Activated T-helper 1 cell treated with Interleukin-2 at 50 U/mL for 16 hours (primary cell): ENCODE data around the gene SLC25A1.

Experiments used
- DNase-seq: peaks from one replicate; pipeline ENCODE4 v3.0.0-alpha.2; 2020; ENCODE audit warnings: low read depth

SLC25A1 gene

DNA sequence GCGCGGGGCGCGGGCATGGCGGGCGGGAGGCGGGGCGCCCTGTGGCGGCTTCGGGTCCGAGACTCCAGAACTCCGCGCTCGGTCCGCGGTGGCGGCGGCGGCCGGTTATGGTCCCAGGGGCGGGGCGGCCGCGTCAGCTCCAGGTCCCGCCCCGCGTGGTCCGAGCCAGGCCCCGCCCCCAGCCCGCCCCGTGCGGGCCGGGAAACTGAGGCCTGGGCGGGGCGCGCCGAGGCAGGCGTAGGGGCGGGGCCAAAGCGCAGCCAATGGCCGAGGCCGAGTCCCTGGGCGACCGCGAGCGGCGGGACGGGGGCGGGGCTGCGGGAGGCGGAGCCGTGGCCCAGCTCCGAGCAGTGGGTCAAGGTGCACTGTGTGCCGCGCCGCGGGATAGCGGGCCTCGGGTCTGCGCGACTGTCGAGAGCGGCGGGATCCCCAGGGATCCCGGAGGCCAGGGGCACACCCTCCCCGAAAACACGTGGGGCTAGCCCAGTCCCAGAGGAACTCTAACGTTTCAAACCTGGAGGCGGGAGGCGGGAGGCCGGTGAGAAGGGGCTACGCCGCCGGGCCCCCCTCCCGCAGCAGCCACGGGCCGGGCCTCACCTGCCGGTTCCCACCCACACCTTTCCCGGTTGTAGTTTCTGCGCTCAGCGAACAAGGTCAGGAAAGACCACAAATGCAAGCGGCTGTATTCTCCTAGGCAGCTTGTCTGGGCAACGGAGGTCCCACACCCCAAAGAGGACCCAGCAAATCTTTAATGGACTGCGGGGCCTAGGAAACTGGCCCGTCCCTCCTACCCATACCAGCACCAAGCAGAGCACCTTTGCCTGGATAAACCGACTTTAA lies at the start of gene SLC25A1:
TSS of gene SLC25A1 (minus strand) at position 80 of the 840 bp plus-strand sequence. CDS start at position 17, 63 bp downstream.
- peak; percentile 70 for DNase-seq

DNA sequence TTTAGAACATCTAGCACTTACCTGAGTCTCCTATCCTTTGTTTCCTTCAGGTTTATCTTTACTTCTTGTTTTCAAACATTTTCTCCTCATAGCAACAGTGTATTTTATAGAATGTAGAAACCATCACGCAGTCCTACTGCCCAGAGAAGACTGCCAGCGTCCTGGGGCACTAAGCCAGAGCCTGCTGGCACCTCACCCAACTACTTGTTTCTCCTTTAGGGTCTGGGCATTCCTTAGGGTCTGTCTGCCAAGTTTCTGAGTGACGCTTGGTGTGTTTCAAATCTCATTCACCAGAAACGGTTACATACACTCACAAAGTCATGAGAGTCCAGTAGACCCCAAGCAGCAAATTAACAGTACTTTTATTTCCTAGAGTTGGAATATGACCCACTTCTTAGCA lies 49.6 kb upstream of the SLC25A1 start:
- no peak for DNase-seq

DNA sequence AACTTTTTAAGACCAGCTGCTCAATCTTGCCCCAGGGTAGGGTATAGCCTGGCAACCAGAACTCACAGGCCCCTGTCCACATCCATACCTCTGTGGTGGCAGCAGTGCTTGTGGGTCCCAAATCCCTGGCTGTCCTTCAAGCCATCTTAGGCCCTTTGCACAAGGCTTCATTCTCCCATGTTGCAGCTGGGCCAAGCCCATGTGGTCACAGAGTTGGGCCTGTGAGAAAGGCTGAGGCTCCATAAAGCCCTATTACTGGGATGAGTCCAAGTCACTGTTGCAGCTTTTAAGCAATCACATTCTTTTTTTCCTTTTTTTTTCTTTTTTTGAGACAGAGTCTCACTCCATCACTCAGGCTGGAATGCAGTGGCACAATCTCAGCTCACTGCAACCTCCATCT lies 47.9 kb upstream of the SLC25A1 start:
- DNase-seq: no peak

DNA sequence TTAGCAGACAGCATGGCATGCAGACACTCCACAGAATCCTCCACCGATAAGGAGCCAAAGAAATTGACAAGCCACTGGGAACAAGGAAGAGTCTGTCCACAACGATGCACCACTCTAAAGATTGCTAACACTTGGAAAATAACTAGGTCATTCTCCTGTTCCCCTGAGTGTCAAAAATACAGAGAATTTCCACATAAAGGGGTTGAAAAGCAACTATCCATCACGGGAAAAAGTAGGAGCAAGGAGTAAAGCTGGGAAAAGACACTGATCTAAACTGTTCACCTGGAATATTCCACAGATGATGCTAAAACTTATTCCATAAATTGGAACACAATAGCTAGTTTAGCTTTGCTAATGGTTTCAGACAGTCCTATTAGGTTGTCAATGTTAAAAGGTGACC lies 47.0 kb upstream of the SLC25A1 start:
- DNase-seq: no peak

GRCh38 chr22:19224985-19225384 lies 46.4 kb upstream of the SLC25A1 start:
- no peak for DNase-seq

- no peak for DNase-seq
These were observed 46.0 kb upstream of the SLC25A1 start for GRCh38 chr22:19224557-19224956.

DNA sequence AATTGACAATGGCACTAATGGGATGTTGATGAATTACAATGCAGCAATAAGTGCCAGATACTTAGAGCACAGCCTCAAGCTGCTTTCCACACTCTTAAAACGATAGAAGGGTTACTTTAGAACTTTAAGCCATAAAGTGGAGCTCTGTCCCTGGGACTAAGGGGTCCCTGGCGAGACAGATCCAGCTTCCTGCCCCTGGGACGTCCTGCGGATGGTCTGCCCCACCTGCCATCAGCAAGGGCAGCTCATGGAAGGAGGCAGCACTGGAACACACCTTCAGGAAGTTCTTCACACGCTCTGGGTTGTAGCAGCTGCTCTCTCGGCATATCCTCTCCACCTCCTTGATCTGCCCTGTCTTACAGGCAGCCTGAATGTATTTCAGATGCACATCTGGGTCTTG lies 45.1 kb upstream of the SLC25A1 start:
- no peak for DNase-seq

- DNase-seq: no peak
These were observed 44.6 kb upstream of the SLC25A1 start for GRCh38 chr22:19223110-19223509.

GRCh38 chr22:19222242-19223005 lies 43.9 kb upstream of the SLC25A1 start:
- DNase-seq: no peak

DNA sequence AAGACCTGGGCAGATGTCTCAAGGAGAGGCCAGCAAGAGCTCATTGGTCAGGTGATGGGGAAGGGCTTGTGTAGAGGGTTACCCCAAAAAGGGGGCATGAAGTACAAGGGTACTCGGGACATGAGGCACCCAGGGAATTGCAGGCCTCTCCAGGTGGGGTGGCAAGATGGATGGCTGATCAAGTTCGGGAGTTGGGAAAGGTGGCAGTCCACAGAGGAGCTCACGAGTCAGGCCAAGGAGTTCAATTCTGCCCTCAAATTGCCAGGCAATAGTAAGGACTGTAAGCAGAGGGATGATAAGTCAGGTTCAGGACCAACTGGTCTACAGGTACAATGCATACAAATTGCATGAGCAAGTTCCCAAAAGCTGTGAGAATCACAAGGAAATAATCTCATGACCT lies 42.3 kb upstream of the SLC25A1 start:
- no peak for DNase-seq

GRCh38 chr22:19218541-19219233 lies 40.2 kb upstream of the SLC25A1 start:
- DNase-seq: no peak

DNA sequence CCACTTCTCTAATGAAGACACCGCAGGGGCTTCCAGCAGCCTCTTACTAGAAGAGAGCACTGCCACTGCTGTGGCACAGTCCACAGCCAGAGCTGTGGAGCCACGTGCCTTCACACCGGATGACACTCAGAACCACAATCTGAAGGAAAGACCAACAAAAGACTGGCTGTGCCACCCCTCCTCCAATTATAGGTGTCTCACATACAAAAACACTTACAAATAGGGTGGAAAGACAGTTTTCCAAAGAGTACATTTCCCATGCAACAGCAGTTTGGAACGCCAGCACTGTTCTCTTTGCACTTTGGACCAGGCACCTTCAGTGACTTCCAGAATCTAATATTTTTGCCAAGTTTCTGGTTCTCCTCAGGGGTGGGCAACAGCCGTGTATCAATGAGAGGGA lies 38.0 kb upstream of the SLC25A1 start:
- DNase-seq: no peak

- DNase-seq: no peak
These were observed 36.8 kb upstream of the SLC25A1 start for GRCh38 chr22:19215360-19215759.

DNA sequence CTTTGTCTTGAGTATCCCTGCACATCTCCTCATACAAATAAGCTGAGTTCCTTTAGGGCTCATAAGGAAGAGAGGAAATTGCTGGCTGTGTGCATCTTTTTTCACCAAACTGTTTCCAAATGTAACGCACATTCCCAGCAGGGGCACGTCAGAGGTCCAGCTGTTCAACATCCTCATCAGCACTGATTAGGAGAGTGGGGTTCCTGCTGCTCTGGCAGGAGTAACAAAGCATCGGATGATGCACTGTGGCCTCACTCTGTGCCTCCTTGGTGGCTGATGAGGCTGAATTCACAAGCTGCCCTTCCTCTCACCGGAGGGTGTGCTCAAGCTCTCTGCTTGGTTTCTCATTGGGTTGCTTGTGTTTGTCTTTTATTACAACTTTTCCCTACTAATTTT lies 35.5 kb upstream of the SLC25A1 start:
- DNase-seq: no peak

GRCh38 chr22:19213442-19214077 lies 35.0 kb upstream of the SLC25A1 start:
- DNase-seq: no peak

DNA sequence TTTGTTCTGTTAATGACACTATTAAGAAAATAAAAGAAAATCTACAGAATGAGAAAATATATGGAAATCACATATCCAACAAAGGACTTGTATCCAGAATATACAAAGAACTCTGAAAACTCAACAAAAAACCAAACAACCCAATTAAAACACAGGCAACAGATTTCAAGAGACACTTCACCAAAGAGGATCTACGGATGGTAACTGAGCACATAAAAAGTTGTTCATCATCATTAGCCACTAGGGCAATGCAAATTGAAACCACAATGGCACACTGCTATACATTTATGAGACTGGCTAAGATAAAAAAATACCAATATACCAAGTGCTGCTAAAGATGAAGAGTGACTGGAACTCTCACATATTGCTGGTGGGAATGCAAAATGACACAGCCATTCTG lies 34.5 kb upstream of the SLC25A1 start:
- DNase-seq: no peak

GRCh38 chr22:19212302-19212870 lies 33.9 kb upstream of the SLC25A1 start:
- DNase-seq: no peak

- DNase-seq: no peak
These were observed 31.7 kb upstream of the SLC25A1 start for GRCh38 chr22:19210188-19210587.

DNA sequence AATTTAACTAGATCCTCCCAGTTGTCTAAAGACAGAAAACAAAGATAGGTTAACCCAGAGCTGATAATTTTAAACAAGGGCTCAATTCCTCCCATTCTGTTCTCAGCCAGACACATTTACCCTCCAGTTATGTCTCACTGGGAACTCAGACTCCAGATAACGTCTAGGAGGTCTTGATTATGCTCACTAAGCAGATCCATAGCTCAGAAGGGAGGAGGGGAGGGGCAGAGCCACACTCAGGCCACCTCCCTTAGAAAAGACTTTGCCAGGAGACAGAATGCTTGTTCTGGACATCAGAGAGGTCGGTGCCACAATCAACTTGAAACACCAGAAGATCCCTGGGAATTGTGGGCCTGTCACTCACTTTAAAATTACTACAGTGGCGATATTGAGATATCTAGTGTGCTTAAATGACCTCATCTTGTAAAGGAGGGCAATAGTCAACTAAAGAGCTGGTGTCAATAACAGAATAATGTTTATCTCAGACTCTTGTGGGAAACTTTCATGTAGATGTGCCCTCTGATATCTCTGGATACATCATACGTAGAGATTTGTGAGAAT lies 29.8 kb upstream of the SLC25A1 start:
- DNase-seq: no peak

DNA sequence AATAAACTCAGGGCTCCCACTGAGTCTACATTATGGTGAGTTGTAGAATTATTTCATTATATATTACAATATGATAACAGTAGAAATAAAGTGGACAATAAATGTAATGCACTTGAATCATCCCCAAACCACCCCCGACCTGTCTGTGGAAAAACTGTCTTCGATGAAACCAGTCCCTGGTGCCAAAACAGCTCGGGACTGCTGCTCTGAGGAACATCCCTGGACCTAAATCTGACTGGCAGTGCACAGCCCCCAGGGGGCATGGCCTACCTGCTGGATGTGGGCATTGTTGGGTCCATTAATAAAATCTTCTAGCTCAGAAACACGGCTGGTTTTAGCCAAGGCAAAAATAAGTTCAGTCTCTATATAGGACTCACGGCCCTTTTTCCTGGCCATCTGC lies 29.3 kb upstream of the SLC25A1 start:
- DNase-seq: no peak

DNA sequence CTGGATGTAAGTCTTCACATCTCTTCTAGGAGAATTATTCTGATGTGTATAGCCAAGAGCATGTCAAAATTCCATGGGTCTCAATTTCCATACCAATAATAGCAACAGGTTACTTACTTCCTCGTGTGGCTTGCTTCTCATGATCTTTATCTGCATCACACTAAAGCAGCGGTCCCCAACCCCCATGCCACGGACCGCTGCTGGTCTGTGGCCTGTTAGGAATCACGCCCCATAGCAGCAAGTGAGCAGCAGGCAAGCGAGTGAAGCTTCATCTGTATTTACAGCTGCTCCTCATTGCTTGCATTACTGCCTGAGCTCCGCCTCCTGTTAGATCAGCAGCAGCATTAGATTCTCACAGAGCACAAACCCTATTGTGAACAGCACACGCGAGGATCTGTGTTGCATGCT lies 28.9 kb upstream of the SLC25A1 start:
- DNase-seq: no peak

DNA sequence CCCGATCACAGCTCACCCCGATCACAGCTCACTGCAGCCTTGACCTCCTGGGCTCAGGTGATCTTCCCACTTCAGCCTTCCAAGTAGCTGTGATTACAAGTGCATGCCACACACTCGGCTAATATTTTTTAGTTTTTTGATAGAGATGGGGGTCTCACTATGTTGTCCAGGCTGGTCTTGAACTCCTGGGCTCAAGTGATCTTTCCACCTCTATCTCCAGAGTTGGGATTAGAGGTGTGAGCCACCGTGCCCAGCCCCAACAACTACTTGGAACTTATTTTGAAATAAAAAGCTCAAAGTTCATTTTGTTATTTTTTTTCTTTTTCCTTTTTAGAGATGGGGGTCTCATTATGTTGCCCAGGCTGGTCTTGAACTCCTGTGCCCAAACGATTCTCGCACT lies 27.8 kb upstream of the SLC25A1 start:
- DNase-seq: no peak
